ENCODE data around the gene CEACAM7. TPM values are rescaled to one million over a fixed set of nuclear protein-coding genes. Genes with fewer than 3 reads are reported as not detected.

Gene CEACAM7
- total RNA-seq, 4 donors from 2014 or later: 1.3 TPM; not detected in 3

- TF ChIP-seq CTCF (IDR thresholded peaks at IDR 0.05; ENCODE audit: low read depth): no peak
These were observed 18.9 kb upstream of the CEACAM7 start for GRCh38 chr19:41706741-41707501.

DNA sequence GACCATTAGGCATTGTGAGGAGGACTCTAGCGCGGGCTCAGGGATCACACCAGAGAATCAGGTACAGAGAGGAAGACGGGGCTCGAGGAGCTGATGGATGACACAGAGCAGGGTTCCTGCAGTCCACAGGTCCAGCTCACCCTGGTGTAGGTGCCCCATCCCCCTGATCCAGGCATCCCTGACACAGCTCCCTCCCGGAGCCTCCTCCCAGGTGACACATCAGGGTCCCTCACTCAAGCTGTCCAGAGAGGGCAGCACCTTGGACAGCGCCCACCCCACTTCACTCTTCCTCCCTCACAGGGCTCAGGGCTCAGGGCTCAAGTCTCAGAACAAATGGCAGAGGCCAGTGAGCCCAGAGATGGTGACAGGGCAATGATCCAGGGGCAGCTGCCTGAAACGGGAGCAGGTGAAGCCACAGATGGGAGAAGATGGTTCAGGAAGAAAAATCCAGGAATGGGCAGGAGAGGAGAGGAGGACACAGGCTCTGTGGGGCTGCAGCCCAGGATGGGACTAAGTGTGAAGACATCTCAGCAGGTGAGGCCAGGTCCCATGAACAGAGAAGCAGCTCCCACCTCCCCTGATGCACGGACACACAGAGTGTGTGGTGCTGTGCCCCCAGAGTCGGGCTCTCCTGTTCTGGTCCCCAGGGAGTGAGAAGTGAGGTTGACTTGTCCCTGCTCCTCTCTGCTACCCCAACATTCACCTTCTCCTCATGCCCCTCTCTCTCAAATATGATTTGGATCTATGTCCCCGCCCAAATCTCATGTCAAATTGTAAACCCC is 17.5 kb upstream of the CEACAM7 start:
- TF ChIP-seq CTCF (IDR thresholded peaks at IDR 0.05; ENCODE audit: low read depth): no peak

DNA sequence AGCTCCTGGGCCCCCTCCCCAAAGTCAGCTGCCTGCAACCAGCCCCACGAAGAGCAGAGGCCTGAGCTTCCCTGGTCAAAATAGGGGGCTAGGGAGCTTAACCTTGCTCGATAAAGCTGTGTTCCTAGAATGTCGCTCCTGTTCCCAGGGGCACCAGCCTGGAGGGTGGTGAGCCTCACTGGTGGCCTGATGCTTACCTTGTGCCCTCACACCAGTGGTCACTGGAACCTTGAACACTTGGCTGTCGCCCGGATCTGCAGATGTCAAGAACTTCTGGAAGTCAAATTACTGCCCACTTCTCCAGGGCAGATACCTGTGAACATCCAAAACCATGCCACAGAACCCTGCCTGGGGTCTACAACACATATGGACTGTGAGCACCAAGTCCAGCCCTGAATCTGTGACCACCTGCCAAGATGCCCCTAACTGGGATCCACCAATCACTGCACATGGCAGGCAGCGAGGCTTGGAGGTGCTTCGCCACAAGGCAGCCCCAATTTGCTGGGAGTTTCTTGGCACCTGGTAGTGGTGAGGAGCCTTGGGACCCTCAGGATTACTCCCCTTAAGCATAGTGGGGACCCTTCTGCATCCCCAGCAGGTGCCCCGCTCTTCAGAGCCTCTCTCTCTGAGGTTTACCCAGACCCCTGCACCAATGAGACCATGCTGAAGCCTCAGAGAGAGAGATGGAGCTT is 15.7 kb upstream of the CEACAM7 start:
- no peak for TF ChIP-seq CTCF (IDR thresholded peaks at IDR 0.05; ENCODE audit: low read depth)

DNA sequence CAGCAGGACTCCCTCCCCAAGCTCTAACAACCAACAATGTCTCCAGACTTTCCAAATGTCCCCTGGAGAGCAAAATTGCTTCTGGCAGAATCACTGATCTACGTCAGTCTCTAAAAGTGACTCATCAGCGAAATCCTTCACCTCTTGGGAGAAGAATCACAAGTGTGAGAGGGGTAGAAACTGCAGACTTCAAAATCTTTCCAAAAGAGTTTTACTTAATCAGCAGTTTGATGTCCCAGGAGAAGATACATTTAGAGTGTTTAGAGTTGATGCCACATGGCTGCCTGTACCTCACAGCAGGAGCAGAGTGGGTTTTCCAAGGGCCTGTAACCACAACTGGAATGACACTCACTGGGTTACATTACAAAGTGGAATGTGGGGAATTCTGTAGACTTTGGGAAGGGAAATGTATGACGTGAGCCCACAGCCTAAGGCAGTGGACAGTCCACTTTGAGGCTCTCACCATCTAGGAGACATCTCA is 14.1 kb upstream of the CEACAM7 start:
- TF ChIP-seq CTCF (IDR thresholded peaks at IDR 0.05; ENCODE audit: low read depth): no peak

- no peak for TF ChIP-seq CTCF (IDR thresholded peaks at IDR 0.05; ENCODE audit: low read depth)
These were observed 13.5 kb upstream of the CEACAM7 start for GRCh38 chr19:41701401-41702075.

GRCh38 chr19:41700381-41701195 is 12.5 kb upstream of the CEACAM7 start:
- no peak for TF ChIP-seq CTCF (IDR thresholded peaks at IDR 0.05; ENCODE audit: low read depth)
